Left ventricle myocardium inferior (tissue), 1 donor: ENCODE data around the gene NEU1. TPM values are rescaled to one million over a fixed set of nuclear protein-coding genes. Genes with fewer than 3 reads are reported as not detected.

Experiments used
- DNase-seq: peaks from one replicate; pipeline ENCODE4 v3.0.0-alpha.2; 2020
- H3K27ac ChIP-seq: fragments of 200-600 bp; replicated peaks from 2 replicates; pipeline ENCODE4 v1.8.0; 2021
- H3K27me3 ChIP-seq: fragments of 200-600 bp; 2 replicates; pipeline ENCODE4 v1.8.0; 2021; ENCODE audit warnings: low read depth
- H3K36me3 ChIP-seq: fragments of 200-600 bp; 2 replicates; pipeline ENCODE4 v1.8.0; 2021
- H3K4me1 ChIP-seq: fragments of 200-600 bp; 2 replicates; pipeline ENCODE4 v1.8.0; 2021
- H3K4me3 ChIP-seq: fragments of 200-600 bp; 2 replicates; pipeline ENCODE4 v1.8.0; 2021; ENCODE audit warnings: mild to moderate bottlenecking, moderate library complexity
- H3K9me3 ChIP-seq: fragments of 200-600 bp; replicated peaks from 2 replicates; pipeline ENCODE4 v1.8.0; 2021
- intact Hi-C: fragments of 100-400 bp; cut with micrococcal nuclease; formaldehyde crosslinking; loops from one replicate; pipeline ENCODE4 v1.11.0; 2022
- total RNA-seq: library from RNA; stranded (reverse); fragmentation: NEBNext Ultra II Directional; extraction: Animal tissue kit (Norgen Biotek cat#: 25700); gene quantifications from one replicate; pipeline ENCODE4 v1.2.1, GENCODE V29; 2021
- TF ChIP-seq, protein P1 (sequence below): fragments of 200-600 bp; IDR thresholded peaks from 2 replicates; pipeline ENCODE4 v1.8.0; 2021; ENCODE audit warnings: antibody characterized with exemption, mild to moderate bottlenecking, borderline replicate concordance
- donor health status: DM: no; HTN: yes; CAD: no; lungs with severe emphysema.

The NEU1 gene
- total RNA-seq, 1 donor from 2014 or later, result 26.0 TPM

DNA sequence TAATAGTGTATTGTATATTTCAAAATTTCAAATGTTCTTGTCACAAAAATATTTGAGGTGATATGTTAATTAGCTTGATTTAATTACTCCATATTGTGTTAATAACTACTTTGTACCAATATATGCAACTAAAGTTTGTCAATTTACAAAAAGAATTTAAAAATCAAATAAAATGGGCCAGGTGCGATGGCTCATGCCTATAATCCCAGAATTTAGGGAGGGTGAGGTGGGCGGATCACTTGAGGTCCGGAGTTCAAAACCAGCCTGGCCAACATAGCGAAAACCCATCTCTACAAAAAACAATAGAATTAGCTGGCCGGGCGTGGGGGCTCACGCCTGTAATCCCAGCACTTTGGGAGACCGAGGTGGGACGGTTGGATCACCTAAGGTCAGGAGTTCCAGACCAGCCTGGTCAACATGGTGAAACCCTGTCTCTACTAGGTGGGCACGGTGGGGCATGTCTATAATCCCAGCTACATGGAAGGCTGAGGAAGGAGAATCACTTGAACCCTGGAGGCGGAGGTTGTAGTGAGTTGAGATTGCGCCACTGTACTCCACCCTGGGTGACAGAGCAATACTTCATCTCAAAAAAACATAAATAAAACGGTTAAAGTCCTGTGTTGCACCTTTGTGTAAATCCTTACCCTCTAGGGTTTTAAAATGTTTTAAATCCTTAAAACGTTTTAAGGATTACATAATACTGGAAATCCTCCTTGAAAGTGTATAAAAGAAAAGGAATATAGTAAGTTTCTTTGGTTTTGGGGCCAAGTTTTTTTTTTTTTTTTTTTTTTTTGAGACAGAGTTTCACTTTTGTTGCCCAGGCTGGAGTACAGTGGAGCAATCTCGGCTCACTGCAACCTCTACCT lies 31.0 kb downstream of the NEU1 start:
- Histone ChIP-seq H3K27ac (peak overlapping the region; percentile 97), H3K36me3 (peaks cover under 1% of the 10 kb centered on the region), H3K9me3 (no peaks in the 10 kb centered on the region), H3K4me3 (peak overlapping the region; percentile 84), H3K27me3 (no peaks in the 10 kb centered on the region), H3K4me1 (peaks cover 51% of the 10 kb centered on the region)
- TF ChIP-seq, protein P1, sequence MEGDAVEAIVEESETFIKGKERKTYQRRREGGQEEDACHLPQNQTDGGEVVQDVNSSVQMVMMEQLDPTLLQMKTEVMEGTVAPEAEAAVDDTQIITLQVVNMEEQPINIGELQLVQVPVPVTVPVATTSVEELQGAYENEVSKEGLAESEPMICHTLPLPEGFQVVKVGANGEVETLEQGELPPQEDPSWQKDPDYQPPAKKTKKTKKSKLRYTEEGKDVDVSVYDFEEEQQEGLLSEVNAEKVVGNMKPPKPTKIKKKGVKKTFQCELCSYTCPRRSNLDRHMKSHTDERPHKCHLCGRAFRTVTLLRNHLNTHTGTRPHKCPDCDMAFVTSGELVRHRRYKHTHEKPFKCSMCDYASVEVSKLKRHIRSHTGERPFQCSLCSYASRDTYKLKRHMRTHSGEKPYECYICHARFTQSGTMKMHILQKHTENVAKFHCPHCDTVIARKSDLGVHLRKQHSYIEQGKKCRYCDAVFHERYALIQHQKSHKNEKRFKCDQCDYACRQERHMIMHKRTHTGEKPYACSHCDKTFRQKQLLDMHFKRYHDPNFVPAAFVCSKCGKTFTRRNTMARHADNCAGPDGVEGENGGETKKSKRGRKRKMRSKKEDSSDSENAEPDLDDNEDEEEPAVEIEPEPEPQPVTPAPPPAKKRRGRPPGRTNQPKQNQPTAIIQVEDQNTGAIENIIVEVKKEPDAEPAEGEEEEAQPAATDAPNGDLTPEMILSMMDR, result no peak
- DNase-seq, result no peak
- intact Hi-C loops, result no loop called here

DNA sequence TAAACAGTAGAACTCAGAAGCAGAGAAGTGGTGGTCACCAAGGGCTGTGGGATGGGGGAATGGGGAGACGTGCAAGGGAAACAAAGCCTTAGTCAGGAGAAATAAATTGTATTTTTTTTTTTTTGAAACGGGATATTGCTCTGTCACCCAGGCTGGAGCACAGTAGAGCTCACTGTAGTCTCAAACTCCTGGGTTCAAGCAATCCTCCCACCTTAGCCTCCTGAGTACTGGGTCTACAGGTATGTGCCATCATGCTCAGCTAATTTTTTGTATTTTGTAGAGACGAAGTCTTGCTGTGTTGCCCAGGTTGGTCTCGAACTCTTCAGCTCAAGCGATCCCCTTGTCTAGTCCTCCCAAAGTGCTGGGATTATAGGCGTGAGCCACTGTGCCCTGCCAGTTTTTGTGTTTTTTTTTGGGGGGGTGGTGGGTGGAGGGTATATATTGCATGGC lies 31.7 kb downstream of the NEU1 start:
- peaks cover 51% of the 10 kb centered on the region for H3K4me1 ChIP-seq

DNA sequence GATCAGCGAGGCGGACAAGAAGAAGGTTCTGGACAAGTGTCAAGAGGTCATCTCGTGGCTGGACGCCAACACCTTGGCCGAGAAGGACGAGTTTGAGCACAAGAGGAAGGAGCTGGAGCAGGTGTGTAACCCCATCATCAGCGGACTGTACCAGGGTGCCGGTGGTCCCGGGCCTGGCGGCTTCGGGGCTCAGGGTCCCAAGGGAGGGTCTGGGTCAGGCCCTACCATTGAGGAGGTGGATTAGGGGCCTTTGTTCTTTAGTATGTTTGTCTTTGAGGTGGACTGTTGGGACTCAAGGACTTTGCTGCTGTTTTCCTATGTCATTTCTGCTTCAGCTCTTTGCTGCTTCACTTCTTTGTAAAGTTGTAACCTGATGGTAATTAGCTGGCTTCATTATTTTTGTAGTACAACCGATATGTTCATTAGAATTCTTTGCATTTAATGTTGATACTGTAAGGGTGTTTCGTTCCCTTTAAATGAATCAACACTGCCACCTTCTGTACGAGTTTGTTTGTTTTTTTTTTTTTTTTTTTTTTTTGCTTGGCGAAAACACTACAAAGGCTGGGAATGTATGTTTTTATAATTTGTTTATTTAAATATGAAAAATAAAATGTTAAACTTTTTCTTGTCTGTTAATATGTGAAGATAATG lies 32.9 kb downstream of the NEU1 start:
- Histone ChIP-seq H3K36me3 (no peaks in the 10 kb centered on the region), H3K9me3 (no peaks in the 10 kb centered on the region), H3K4me3 (peak overlapping the region; percentile 84), H3K4me1 (peaks cover 49% of the 10 kb centered on the region), H3K27ac (peak overlapping the region; percentile 67), H3K27me3 (no peaks in the 10 kb centered on the region)
- intact Hi-C loops, result no loop called here
- TF ChIP-seq, protein P1, result peak; percentile 51
- no peak for DNase-seq

More for the DNA sequence above, 31.7 kb downstream of the NEU1 start:
- intact Hi-C loops, result no loop called here
- DNase-seq, result no peak
- TF ChIP-seq, protein P1, result no peak
- Histone ChIP-seq H3K9me3 (no peaks in the 10 kb centered on the region), H3K27ac (peak overlapping the region; percentile 67), H3K27me3 (no peaks in the 10 kb centered on the region), H3K36me3 (no peaks in the 10 kb centered on the region), H3K4me3 (peak overlapping the region; percentile 84)

DNA sequence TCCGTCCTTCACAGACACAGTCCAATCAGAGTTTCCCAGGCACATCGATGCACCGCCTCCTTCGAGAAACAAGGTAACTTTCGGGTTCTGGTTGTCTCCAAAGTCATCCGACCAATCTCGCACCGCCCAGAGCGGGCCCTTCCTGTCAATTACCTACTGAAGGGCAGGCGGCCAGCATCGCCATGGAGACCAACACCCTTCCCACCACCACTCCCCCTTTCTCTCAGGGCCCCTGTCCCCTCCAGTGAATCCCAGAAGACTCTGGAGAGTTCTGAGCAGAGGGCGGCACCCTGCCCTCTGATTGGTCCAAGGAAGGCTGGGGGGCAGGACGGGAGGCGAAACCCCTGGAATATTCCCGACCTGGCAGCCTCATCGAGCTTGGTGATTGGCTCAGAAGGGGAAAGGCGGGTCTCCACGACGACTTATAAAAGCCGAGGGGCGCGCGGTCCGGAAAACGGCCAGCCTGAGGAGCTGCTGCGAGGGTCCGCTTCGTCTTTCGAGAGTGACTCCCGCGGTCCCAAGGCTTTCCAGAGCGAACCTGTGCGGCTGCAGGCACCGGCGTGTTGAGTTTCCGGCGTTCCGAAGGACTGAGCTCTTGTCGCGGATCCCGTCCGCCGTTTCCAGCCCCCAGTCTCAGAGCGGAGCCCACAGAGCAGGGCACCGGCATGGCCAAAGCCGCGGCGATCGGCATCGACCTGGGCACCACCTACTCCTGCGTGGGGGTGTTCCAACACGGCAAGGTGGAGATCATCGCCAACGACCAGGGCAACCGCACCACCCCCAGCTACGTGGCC lies 35.1 kb downstream of the NEU1 start, which contains the start of gene HSPA1B:
Gene HSPA1B (plus strand): TSS at position 453 of the 794 bp plus-strand sequence. CDS start 213 bp downstream, at position 666.
- DNase-seq, result peak; percentile 99
- Histone ChIP-seq H3K4me1 (peaks cover 55% of the 10 kb centered on the region), H3K27me3 (no peaks in the 10 kb centered on the region), H3K4me3 (peak within 1 kb of the TSS; percentile 79), H3K27ac (peak within 1 kb of the TSS; percentile 99), H3K36me3 (no peaks in the 10 kb centered on the region), H3K9me3 (no peaks in the 10 kb centered on the region)
- TF ChIP-seq, protein P1, result no peak
- intact Hi-C loops, result no loop called here

DNA sequence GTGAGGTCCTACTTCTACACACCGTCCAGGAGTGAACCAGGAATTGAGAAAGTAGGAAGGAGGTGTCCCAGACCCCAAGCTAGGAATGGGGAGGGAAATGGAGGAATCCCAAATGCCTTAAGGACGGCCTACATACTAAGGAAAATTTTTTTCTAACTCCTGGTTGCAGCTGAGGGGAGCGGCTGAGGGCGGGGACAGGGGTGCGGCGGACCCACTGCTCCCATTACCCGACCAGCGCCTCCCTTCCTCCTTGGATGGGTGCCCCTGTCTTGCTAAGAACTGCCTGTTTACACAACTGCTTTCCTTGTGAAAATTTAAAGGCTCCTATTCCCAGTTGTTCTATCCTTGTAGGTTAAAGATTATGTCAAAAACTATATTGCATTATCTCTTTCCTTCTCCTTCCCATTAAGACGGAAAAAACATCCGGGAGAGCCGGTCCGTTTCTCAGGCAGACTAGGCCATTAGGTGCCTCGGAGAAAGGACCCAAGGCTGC lies 35.8 kb downstream of the NEU1 start:
- Histone ChIP-seq H3K27me3 (no peaks in the 10 kb centered on the region), H3K9me3 (no peaks in the 10 kb centered on the region), H3K4me3 (peak overlapping the region; percentile 79), H3K27ac (peak overlapping the region; percentile 99), H3K36me3 (no peaks in the 10 kb centered on the region), H3K4me1 (peaks cover 57% of the 10 kb centered on the region)
- TF ChIP-seq, protein P1, result no peak
- DNase-seq, result peak; percentile 90
- intact Hi-C loops, result no loop called here
